DND-41 (cell line): ENCODE data around the gene PDE4B.

ENCODE experiments used
- EZH2 ChIP-seq: IDR thresholded peaks from 3 replicates; pipeline ENCODE4 v1.6.1; 2012; ENCODE audit warnings: borderline replicate concordance, low read depth, mild to moderate bottlenecking, moderate library complexity, low read length, inconsistent platforms; ENCODE audit not compliant: severe bottlenecking
- TF ChIP-seq, protein P1 (sequence below): IDR thresholded peaks from 2 replicates; pipeline ENCODE4 v1.5.1; 2012; ENCODE audit warnings: borderline replicate concordance, low read length, moderate library complexity, mild to moderate bottlenecking; ENCODE audit not compliant: poor library complexity, severe bottlenecking; ENCODE audit errors: extremely low read depth

GRCh38 chr1:66231217-66231616 lies 438.5 kb downstream of the PDE4B start:
- TF ChIP-seq, protein P1, sequence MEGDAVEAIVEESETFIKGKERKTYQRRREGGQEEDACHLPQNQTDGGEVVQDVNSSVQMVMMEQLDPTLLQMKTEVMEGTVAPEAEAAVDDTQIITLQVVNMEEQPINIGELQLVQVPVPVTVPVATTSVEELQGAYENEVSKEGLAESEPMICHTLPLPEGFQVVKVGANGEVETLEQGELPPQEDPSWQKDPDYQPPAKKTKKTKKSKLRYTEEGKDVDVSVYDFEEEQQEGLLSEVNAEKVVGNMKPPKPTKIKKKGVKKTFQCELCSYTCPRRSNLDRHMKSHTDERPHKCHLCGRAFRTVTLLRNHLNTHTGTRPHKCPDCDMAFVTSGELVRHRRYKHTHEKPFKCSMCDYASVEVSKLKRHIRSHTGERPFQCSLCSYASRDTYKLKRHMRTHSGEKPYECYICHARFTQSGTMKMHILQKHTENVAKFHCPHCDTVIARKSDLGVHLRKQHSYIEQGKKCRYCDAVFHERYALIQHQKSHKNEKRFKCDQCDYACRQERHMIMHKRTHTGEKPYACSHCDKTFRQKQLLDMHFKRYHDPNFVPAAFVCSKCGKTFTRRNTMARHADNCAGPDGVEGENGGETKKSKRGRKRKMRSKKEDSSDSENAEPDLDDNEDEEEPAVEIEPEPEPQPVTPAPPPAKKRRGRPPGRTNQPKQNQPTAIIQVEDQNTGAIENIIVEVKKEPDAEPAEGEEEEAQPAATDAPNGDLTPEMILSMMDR = no peak
- TF ChIP-seq EZH2 = no peak
